Liver (tissue), 3 donors: ENCODE data around the gene AIG1.

Source experiments
- CTCF ChIP-seq: fragments of 150-350 bp; IDR thresholded peaks from 2 replicates; pipeline ENCODE4 v1.5.1; 2017; ENCODE audit warnings: improper control_type of control experiment, low read depth, low read length; ENCODE audit not compliant: missing input control
- FOXA1 ChIP-seq: IDR thresholded peaks from 2 replicates; pipeline ENCODE4 v1.6.1; 2016; ENCODE audit warnings: antibody characterized with exemption
- NR2F2 ChIP-seq: IDR thresholded peaks from 2 replicates; pipeline ENCODE4 v1.6.1; 2016; ENCODE audit warnings: antibody characterized with exemption
- REST ChIP-seq: IDR thresholded peaks from 2 replicates; pipeline ENCODE4 v1.6.1; 2016; ENCODE audit warnings: antibody characterized with exemption, mild to moderate bottlenecking
- TAF1 ChIP-seq: conservative IDR thresholded peaks from 2 replicates; pipeline ENCODE4 v1.6.1; 2016; ENCODE audit warnings: antibody characterized with exemption, mild to moderate bottlenecking
- donor health status: healthy.
- donor health status: healthy.

GRCh38 chr6:143060354-143060805 is 309 bp upstream of the AIG1 start:
- TF ChIP-seq CTCF (no peak), NR2F2 (no peak), REST (peak; percentile 54), TAF1 (peak; percentile 20), FOXA1 (no peak)
